Coronary artery (tissue), 2 donors: ENCODE data around the gene TBCC.
A peak's percentile ranks its signal among the peaks of the same experiment; 100 is the strongest.
"Not testable (repeated sequence)": the region's sequence is repeated elsewhere in the genome, so short reads cannot be mapped to it uniquely, and the experiment has no call there.

Experiments used
- DNase-seq: peaks from one replicate; pipeline ENCODE4 v3.0.0-alpha.2; 2017; ENCODE audit warnings: low spot score
- H3K27ac ChIP-seq, 2 donors: fragments of 200-600 bp; sonication (generic); one replicate each; pipeline ENCODE4 v1.5.1; 2016 to 2019
- H3K4me3 ChIP-seq: fragments of 200-600 bp; sonication (generic); 2 replicates; pipeline ENCODE4 v1.5.1; 2016; ENCODE audit warnings: mild to moderate bottlenecking, moderate library complexity
- CTCF ChIP-seq: fragments of 200-600 bp; sonication (generic); IDR thresholded peaks from one replicate; pipeline ENCODE4 v1.5.1; 2019; ENCODE audit warnings: antibody characterized with exemption

Gene TBCC

GRCh38 chr6:42707595-42707994 lies 38.3 kb downstream of the TBCC start:
- no peak for TF ChIP-seq CTCF
- H3K4me3 ChIP-seq = no peak overlapping the region
- DNase-seq = no peak
- H3K27ac ChIP-seq = no peak overlapping the region

GRCh38 chr6:42704937-42705374 lies 40.9 kb downstream of the TBCC start:
- Histone ChIP-seq H3K4me3 (no peak overlapping the region), H3K27ac (no peak overlapping the region)
- no peak for TF ChIP-seq CTCF
- no peak for DNase-seq

- no peak overlapping the region for H3K27ac ChIP-seq
- peak overlapping the region; percentile 64 for H3K4me3 ChIP-seq
- no peak for DNase-seq
- TF ChIP-seq CTCF = no peak
These were observed 41.5 kb downstream of the TBCC start for GRCh38 chr6:42704251-42704936.

GRCh38 chr6:42702786-42703185 lies 43.1 kb downstream of the TBCC start:
- not testable (repeated sequence) for H3K4me3 ChIP-seq, H3K27ac ChIP-seq, DNase-seq

GRCh38 chr6:42702200-42702599 lies 43.7 kb downstream of the TBCC start:
- H3K4me3 ChIP-seq = no peak overlapping the region
- no peak for DNase-seq
- TF ChIP-seq CTCF = no peak
- H3K27ac ChIP-seq = no peak overlapping the region

- TF ChIP-seq CTCF = no peak
- DNase-seq = no peak
- Histone ChIP-seq H3K4me3 (no peak overlapping the region), H3K27ac (no peak overlapping the region)
These were observed 47.7 kb downstream of the TBCC start for GRCh38 chr6:42698217-42698616.

- TF ChIP-seq CTCF = no peak
- no peak overlapping the region for H3K4me3 ChIP-seq
- no peak for DNase-seq
- H3K27ac ChIP-seq = no peak overlapping the region
These were observed 48.6 kb downstream of the TBCC start for GRCh38 chr6:42697268-42697655.
